Fibroblast of the aortic adventitia (primary cell): ENCODE measurements around the gene SLC4A4. TPM values are rescaled to one million over a fixed set of nuclear protein-coding genes. Genes with fewer than 3 reads are reported as not detected.

Experiments used
- DNase-seq: peaks from one replicate; pipeline ENCODE4 v3.0.0-alpha.2; 2010; ENCODE audit warnings: low read depth
- H3K4me3 ChIP-seq: 2 replicates; pipeline ENCODE4 v1.5.1; 2011; ENCODE audit warnings: low read depth, mild to moderate bottlenecking, control low read depth, low read length, moderate library complexity
- total RNA-seq: library from RNA; depleted of rRNA; stranded (reverse); fragments of >200 nt; gene quantifications from 2 replicates; pipeline ENCODE4 v1.2.3, GENCODE V29; 2012; ENCODE audit warnings: low replicate concordance
- TF ChIP-seq, protein P1 (sequence below): IDR thresholded peaks from 2 replicates; pipeline ENCODE4 v1.5.1; 2011; ENCODE audit warnings: mild to moderate bottlenecking, low read length, control low read depth, inconsistent platforms; ENCODE audit not compliant: insufficient read depth

SLC4A4 gene
- total RNA-seq, 1 donor, result 2.1 TPM

DNA sequence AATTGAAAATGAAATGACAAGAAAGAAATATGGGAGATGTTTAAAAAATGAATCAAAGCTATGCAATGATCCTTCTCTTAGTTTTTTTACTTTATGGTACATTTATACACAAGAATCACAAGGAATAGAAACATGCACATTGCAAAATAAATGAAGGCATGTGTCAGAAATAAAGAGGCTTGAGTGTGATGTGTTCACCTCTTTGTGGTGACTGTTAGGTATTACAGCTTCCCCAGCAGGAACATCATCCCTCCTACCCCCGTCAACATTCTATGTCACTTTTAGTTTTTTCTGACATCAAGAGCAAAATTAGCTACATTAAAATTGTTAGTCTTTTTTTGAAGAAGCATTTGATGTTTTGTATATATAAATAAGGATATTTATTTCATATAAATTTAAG lies 214.8 kb downstream of the SLC4A4 start:
- peak; percentile 62 for DNase-seq
- no peak overlapping the region for H3K4me3 ChIP-seq
- TF ChIP-seq, protein P1, sequence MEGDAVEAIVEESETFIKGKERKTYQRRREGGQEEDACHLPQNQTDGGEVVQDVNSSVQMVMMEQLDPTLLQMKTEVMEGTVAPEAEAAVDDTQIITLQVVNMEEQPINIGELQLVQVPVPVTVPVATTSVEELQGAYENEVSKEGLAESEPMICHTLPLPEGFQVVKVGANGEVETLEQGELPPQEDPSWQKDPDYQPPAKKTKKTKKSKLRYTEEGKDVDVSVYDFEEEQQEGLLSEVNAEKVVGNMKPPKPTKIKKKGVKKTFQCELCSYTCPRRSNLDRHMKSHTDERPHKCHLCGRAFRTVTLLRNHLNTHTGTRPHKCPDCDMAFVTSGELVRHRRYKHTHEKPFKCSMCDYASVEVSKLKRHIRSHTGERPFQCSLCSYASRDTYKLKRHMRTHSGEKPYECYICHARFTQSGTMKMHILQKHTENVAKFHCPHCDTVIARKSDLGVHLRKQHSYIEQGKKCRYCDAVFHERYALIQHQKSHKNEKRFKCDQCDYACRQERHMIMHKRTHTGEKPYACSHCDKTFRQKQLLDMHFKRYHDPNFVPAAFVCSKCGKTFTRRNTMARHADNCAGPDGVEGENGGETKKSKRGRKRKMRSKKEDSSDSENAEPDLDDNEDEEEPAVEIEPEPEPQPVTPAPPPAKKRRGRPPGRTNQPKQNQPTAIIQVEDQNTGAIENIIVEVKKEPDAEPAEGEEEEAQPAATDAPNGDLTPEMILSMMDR, result peak; percentile 73

DNA sequence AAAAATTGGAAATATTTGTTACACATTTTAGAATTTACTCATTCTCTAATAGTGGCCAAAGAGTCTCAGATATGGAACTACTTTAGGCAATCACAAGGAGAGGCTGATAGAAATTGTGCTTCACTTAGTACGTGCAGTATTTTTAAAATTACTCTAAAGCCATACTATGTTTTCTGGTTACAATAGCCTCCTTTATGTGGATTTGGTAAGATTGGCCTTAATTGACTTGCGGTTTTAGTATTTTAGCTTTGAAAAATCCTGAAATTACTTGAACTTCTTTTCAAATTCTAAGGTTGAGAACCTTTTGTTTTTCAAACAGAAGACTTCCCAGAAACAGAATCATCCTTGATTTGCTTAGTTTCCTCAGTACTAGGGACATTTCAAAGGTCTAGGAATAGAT lies 215.2 kb downstream of the SLC4A4 start:
- DNase-seq, result no peak
- TF ChIP-seq, protein P1, result no peak
- no peak overlapping the region for H3K4me3 ChIP-seq

DNA sequence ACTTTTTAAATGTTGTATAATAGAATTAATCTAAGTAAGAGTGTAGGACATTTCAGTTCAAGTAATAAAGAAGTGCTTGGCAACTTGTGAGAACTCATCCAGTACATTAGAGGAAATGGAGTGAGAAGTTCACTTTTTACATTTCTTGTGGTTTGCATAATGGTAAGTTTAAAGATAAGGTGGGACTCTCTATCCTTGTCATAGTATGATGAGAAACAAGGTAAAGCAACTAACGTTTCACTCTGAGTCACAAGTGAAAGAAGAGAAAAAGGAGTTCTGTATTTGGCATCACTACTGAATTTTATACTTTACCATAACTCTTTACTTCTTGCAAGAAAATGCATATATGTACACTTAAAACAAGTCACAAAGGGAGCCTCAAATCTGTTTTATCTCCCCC lies 219.4 kb downstream of the SLC4A4 start:
- no peak overlapping the region for H3K4me3 ChIP-seq
- TF ChIP-seq, protein P1, result no peak
- DNase-seq, result no peak

DNA sequence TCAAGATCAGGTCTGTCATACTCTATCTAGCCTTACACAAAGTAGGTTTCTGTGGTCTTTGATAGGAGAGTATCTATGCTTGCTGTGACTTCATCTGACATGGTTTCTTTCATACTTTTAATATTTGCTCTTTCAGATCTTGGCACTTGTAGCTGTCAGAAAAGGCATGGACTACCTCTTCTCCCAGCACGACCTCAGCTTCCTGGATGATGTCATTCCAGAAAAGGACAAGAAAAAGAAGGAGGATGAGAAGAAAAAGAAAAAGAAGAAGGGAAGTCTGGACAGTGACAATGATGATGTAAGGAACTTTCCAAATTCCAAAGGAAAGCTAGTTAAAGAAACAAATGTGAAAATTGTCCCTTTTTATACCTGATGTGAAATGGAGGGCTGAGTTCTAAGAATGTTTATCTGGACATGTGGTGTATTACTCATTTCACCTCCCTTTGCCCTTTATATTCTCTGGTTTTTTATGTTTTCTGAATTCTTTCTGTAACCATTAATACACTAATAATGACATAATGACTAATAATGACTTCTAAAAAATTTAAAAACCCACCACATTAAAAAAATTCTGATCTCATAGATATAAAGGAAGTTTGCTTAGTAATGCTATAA lies 221.2 kb downstream of the SLC4A4 start:
- peak; percentile 54 for DNase-seq
- TF ChIP-seq, protein P1, result no peak
- H3K4me3 ChIP-seq, result no peak overlapping the region

DNA sequence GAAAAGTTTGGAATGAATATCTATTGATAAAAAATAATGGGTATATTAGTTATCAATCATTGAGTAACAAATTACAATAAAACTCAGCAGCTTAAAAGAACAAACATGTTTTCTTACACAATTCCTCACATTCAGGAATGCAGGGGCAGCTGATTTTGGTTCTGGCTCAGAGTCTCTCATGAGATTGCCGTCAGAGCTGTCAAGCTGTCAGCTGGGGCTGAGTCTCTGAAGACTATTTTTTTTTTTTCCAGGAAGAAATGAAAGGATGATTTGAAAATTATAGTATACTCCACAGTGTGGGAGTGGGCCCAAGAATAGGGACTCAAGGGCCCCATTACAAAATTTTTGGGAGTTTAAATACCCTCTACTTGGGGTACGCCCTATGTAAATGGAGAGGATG lies 226.0 kb downstream of the SLC4A4 start:
- no peak for DNase-seq
- TF ChIP-seq, protein P1, result no peak
- no peak overlapping the region for H3K4me3 ChIP-seq

DNA sequence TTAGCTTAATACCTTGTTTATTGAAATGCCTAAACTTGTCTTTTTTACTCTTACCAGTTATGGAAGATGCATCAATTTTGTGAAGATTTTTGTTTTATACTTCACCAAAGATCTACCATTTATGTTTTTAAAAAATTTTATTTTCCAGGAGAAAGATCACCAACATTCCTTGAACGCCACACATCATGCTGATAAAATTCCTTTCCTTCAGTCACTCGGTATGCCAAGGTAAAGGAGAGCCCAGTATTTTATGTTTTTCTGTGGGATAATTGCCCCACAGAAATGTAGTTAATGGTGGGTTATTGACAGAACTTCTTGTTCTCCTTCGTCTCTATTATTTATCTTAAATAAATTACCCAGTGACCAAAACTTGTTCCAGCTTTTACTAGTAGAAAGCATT lies 228.0 kb downstream of the SLC4A4 start:
- DNase-seq, result no peak
- TF ChIP-seq, protein P1, result no peak
- H3K4me3 ChIP-seq, result no peak overlapping the region

DNA sequence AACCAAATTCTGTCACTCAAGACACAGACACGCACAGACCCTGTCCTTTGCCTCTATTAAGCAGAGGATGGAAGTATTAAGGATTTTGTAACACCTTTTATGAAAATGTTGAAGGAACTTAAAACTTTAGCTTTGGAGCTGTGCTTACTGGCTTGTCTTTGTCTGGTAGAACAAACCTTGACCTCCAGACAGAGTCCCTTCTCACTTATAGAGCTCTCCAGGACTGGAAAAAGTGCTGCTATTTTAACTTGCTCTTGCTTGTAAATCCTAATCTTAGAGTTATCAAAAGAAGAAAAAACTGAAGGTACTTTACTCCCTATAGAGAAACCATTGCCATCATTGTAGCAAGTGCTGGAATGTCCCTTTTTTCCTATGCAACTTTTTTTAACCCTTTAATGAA lies 229.3 kb downstream of the SLC4A4 start:
- TF ChIP-seq, protein P1, result no peak
- no peak overlapping the region for H3K4me3 ChIP-seq
- DNase-seq, result no peak
